Loucy (cell line): ENCODE results near the gene STAC2.

Experiments used
- H2AFZ ChIP-seq: fragments of 200-600 bp; sonication (generic); 2 replicates; pipeline ENCODE4 v1.6.0; 2016; ENCODE audit warnings: antibody characterized with exemption, mild to moderate bottlenecking, low read length, moderate library complexity
- H3F3A ChIP-seq: fragments of 200-600 bp; 2 replicates; pipeline ENCODE4 v1.6.0; 2016; ENCODE audit warnings: antibody characterized with exemption, low read depth, mild to moderate bottlenecking
- H3K27me3 ChIP-seq: fragments of 200-600 bp; sonication (generic); 2 replicates; pipeline ENCODE4 v1.6.1; 2014; ENCODE audit warnings: low read length, mild to moderate bottlenecking; ENCODE audit not compliant: insufficient read depth, poor library complexity, severe bottlenecking
- H3K36me3 ChIP-seq: fragments of 200-600 bp; sonication (generic); 2 replicates; pipeline ENCODE4 v1.6.1; 2016; ENCODE audit warnings: low read length; ENCODE audit not compliant: insufficient read depth
- H3K4me1 ChIP-seq: fragments of 200-600 bp; sonication (generic); 2 replicates; pipeline ENCODE4 v1.5.1; 2014; ENCODE audit warnings: low read length, mild to moderate bottlenecking; ENCODE audit not compliant: insufficient read depth, poor library complexity, severe bottlenecking
- H3K4me2 ChIP-seq: fragments of 200-600 bp; sonication (generic); 2 replicates; pipeline ENCODE4 v1.6.0; 2014; ENCODE audit warnings: antibody characterized with exemption, low read length, low read depth, mild to moderate bottlenecking; ENCODE audit not compliant: poor library complexity, severe bottlenecking
- H3K4me3 ChIP-seq: fragments of 200-600 bp; sonication (generic); 2 replicates; pipeline ENCODE4 v1.5.1; 2014; ENCODE audit warnings: low read length, mild to moderate bottlenecking, mixed read lengths; ENCODE audit not compliant: poor library complexity, severe bottlenecking
- H3K79me2 ChIP-seq: fragments of 200-600 bp; sonication (generic); 2 replicates; pipeline ENCODE4 v1.6.1; 2014; ENCODE audit warnings: low read length; ENCODE audit not compliant: insufficient read depth
- H3K9ac ChIP-seq: fragments of 200-600 bp; sonication (generic); 2 replicates; pipeline ENCODE4 v1.6.0; 2014; ENCODE audit warnings: mild to moderate bottlenecking, low read depth, low read length, moderate library complexity; ENCODE audit not compliant: poor library complexity, severe bottlenecking
- H3K9me2 ChIP-seq: fragments of 200-600 bp; sonication (generic); replicated peaks from 2 replicates; pipeline ENCODE4 v1.6.1; 2016; ENCODE audit warnings: low read depth, low read length, mixed read lengths
- H3K9me3 ChIP-seq: fragments of 200-600 bp; sonication (generic); 2 replicates; pipeline ENCODE4 v1.6.1; 2014; ENCODE audit warnings: mild to moderate bottlenecking, antibody characterized with exemption, low read length, low read depth; ENCODE audit not compliant: insufficient read depth
- H4K20me1 ChIP-seq: fragments of 200-600 bp; sonication (generic); 2 replicates; pipeline ENCODE4 v1.6.0; 2014; ENCODE audit warnings: antibody characterized with exemption, low read length, mild to moderate bottlenecking; ENCODE audit not compliant: insufficient read depth, poor library complexity, severe bottlenecking
- CTCF ChIP-seq: fragments of 200-600 bp; sonication (generic); conservative IDR thresholded peaks from 2 replicates; pipeline ENCODE4 v1.5.1; 2014; ENCODE audit warnings: mild to moderate bottlenecking, antibody characterized with exemption, low read length
- EZH2phosphoT487 ChIP-seq: fragments of 200-600 bp; IDR thresholded peaks from 2 replicates; pipeline ENCODE4 v1.6.1; 2018; ENCODE audit warnings: antibody characterized with exemption, mild to moderate bottlenecking, moderate library complexity, borderline replicate concordance

Gene STAC2

DNA sequence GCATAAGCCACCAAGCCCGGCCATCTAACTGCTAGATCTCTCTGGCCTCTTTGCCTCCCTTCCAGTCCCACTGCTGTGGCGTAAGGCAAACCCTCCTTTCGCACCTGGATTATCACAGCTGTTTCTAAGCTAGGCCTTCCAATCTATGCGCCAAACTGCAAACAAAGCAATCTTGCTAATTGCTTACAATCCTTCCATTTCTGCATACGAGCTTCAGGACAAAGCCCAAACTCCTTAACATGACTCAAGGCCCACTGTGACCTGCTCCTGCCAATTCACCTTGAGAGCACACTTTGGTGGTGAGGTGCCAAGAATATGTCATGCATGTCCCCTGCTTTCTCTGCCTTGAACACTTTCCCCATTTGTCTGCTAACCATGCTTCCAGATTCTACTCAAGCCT, 53.8 kb downstream of the STAC2 start:
- Histone ChIP-seq H3F3A (peaks cover 10% of the 10 kb centered on the region), H3K4me1 (peaks cover 85% of the 10 kb centered on the region), H2AFZ (no peak overlapping the region), H3K4me2 (peak overlapping the region; percentile 58), H3K9ac (peak overlapping the region; percentile 61), H3K79me2 (no peaks in the 10 kb centered on the region), H3K36me3 (peaks cover 17% of the 10 kb centered on the region; the same call in 1 of the 2 replicates), H3K4me3 (no peak overlapping the region), H3K9me2 (no peaks in the 10 kb centered on the region), H4K20me1 (no peaks in the 10 kb centered on the region), H3K27me3 (no peaks in the 10 kb centered on the region), H3K9me3 (no peaks in the 10 kb centered on the region)
- TF ChIP-seq EZH2phosphoT487 (no peak), CTCF (no peak)

GRCh38 chr17:39170558-39170957, 55.2 kb downstream of the STAC2 start:
- H3K4me3 ChIP-seq: no peak overlapping the region
- peaks cover 87% of the 10 kb centered on the region for H3K4me1 ChIP-seq
- peaks cover 5% of the 10 kb centered on the region; the same call in 1 of the 2 replicates for H3K36me3 ChIP-seq
- H3K9ac ChIP-seq: peak overlapping the region; percentile 59
- H4K20me1 ChIP-seq: no peaks in the 10 kb centered on the region
- H3K9me3 ChIP-seq: no peaks in the 10 kb centered on the region
- H2AFZ ChIP-seq: no peak overlapping the region
- TF ChIP-seq EZH2phosphoT487: no peak
- no peak for TF ChIP-seq CTCF
- no peaks in the 10 kb centered on the region for H3K27me3 ChIP-seq
- H3K79me2 ChIP-seq: no peaks in the 10 kb centered on the region
- H3F3A ChIP-seq: peaks cover 15% of the 10 kb centered on the region
- no peaks in the 10 kb centered on the region for H3K9me2 ChIP-seq
- H3K4me2 ChIP-seq: peak overlapping the region; percentile 35

DNA sequence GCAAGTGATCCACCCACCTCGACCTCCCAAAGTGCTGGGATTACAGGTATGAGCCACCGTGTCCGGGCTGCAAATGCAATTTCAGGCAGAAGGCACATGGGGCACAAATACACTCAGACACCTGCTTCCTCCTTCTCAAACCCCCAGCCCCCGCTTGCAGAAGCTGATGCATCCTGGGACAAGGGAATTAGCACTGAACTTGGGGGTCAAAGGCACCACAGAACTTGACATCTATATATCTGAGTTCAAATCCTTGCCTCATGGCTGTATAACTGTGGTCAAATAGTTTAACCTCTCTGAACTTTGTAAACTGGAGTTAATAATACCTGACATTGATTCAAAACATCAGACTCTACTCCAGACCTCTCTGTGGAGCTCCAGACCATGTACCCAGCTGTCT, 55.6 kb downstream of the STAC2 start:
- Histone ChIP-seq H3K79me2 (no peaks in the 10 kb centered on the region), H3K36me3 (peaks cover under 1% of the 10 kb centered on the region; the same call in 1 of the 2 replicates), H3K27me3 (no peaks in the 10 kb centered on the region), H3K9me2 (no peaks in the 10 kb centered on the region), H3K4me2 (peak overlapping the region; percentile 35), H3F3A (peaks cover 15% of the 10 kb centered on the region), H3K9me3 (no peaks in the 10 kb centered on the region), H3K9ac (peak overlapping the region; percentile 59), H3K4me3 (no peak overlapping the region), H3K4me1 (peaks cover 83% of the 10 kb centered on the region), H2AFZ (no peak overlapping the region), H4K20me1 (no peaks in the 10 kb centered on the region)
- TF ChIP-seq EZH2phosphoT487: no peak
- TF ChIP-seq CTCF: no peak
